ENCODE results near the gene KRTAP2-2.

KRTAP2-2 gene

DNA sequence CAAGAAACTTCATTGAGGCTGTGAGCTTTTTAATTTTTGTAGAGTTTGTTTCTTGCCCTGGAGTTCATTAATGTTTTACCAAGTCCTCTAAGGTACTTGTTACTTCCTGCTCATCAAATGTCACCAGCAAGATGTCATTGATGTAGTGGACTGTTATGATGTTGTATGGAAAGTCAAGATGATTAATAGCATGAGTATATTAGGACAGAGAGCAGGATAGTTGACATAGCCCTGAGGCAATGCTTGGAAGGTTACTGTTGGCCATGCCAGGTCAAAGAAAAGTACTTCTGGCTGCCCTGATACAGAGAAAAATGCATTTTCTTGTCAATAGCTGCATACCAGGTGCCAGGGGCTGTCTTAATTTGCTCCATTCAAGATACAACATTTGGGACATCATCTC lies 34.7 kb downstream of the KRTAP2-2 start:
- no peak for DNase-seq

- DNase-seq = no peak
These were observed 35.6 kb downstream of the KRTAP2-2 start for GRCh38 chr17:41019415-41019814.

DNA sequence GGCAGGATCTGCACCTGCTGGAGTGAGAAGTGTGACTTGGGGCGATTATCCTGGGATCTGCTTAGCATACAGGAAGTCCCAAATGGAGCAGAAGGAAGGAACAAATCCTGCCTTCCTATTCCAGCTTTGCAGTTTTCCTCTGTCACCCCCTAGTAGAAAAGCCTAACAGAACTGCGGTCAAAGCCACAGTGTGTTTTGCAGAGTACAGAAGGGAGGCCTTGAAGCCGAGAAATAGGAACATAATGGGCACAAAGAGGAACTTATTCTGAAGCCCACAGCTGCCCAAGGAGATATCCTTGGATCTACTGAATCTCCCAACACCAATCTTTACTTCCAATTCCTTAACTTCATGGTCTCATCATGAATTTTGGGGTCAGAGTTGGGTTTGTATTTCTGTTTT lies 36.5 kb downstream of the KRTAP2-2 start:
- DNase-seq = no peak

GRCh38 chr17:41016578-41017215 lies 38.3 kb downstream of the KRTAP2-2 start:
- DNase-seq = no peak

DNA sequence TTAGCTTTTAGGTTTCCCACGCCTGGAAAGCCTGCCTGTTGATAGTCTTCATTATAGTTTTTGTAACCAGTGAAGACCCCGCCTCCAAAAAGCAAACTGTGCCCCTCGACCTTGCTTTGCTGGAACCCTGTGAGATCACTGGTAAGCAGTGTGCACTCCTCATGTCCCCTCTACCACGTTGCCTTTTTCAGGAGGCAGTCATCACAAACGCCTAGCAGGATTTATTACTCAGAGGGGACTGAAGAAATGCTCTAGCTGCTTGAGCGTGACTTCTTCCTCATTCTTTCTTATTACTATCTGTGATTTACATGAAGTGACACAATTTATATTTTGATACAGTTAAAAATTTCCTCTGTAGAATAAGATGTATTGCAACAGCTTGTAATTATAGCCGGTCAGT lies 39.6 kb downstream of the KRTAP2-2 start:
- DNase-seq = no peak

DNA sequence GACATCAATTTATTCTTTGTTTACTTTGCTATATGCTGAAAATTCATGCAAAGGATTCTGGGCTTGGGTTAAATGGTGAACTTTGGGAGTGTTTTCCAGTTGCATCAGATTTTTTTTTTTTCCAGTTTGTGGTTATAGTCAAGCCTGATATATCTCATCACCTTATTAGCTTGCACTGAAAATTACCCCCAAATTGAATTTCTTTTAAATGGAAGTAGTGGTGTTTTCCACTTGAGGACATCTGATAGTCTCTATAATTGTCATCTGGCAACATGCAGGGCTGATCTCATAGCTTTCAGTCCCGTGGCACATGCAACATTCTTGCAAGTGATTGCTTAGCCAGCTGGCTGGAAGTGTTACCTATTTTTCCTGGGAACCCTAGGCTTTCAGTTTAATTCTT lies 41.4 kb downstream of the KRTAP2-2 start:
- no peak for DNase-seq

DNA sequence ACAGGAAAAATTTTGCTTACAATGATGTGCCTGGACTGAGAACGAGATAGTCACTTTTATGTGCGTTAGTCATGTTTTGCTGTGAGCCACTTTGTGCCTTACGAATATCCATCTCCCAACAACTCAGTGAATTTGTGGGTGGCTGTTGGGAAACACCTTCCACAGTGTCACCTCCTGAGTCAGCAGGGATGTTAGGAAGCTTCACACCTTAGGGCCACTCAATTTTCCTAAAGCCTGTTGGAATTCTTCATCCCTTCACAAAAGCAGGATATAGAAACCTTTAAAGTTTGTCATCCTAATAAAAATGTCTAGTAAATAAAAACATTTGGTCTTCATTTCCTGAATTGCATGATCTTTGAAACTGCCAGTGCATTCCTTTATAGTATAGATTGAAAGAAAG lies 41.8 kb downstream of the KRTAP2-2 start:
- DNase-seq = no peak

DNA sequence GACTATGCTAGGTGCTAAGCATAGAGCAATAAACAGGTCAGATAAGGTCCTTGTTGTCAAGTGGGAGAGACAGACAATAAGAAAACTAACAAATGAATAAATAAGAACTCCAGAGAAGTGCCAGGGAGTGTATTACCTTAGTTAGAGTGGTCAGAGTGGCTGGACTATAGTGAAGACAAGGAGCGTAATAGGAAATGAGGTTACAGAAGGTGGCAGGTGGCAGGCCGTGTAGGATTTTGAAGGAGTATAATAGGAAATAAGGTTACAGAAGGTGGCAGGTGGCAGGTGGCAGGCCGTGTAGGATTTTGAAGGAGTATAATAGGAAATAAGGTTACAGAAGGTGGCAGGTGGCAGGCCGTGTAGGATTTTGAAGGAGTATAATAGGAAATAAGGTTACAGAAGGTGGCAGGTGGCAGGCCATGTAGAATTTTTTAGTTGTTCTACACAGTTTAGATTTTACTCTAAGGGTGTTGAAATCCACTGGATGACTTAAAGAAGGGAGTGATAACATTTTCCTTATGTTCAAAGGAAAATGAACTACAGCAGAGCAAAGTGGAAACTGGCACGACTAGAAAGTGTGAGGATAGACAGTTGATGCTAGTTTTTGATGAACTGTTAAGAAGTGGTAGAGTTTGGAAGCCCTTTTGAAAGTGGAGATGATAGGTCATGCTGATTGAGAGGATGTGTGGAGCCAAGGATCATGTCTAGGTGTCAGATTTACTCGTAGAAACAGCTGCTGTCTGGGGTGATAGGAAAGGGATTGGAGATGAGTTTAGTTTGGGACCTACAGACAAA lies 42.5 kb downstream of the KRTAP2-2 start:
- no peak for DNase-seq

GRCh38 chr17:41010441-41010840 lies 44.6 kb downstream of the KRTAP2-2 start:
- DNase-seq = no peak

GRCh38 chr17:41009936-41010335 lies 45.1 kb downstream of the KRTAP2-2 start:
- no peak for DNase-seq

GRCh38 chr17:41009301-41009760 lies 45.7 kb downstream of the KRTAP2-2 start:
- DNase-seq = no peak

DNA sequence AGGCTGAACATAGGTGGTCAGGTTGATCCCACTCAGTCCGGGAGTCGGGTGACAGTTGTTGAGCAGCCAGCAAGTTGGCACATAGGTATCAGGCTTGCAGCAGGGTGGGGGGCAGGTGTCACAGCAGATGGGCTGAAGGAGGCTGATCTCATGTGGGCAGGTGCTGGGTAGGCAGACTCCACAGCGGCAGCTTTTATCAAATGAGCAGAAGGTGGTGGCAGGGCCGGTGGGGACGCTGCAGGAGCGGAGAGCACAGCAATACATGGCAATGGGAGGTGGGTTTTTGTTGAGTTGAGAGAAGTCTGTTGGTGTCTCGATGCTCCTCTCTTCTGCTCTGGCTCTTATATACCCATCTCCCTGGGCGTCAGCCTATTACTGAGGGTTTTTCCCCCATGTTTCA lies 46.2 kb downstream of the KRTAP2-2 start, which contains the start of gene KRTAP3-1:
TSS of gene KRTAP3-1 (minus strand) at position 318 of the 400 bp plus-strand sequence. CDS start at position 264, 54 bp downstream.
- no peak for DNase-seq
